ENCODE data around the gene TNS4.
"Not testable (repeated sequence)": the region's sequence is repeated elsewhere in the genome, so short reads cannot be mapped to it uniquely, and the experiment has no call there.

Gene TNS4

GRCh38 chr17:40501499-40501911 is at the start of gene TNS4:
Gene TNS4 (minus strand): TSS chr17:40501623. CDS start chr17:40496425, 5,198 bp downstream.
- no peak within 1 kb of the TSS for H3K4me3 ChIP-seq (replicated peaks in 1 of 2; ENCODE audit: low read depth in 2 of 2, low read length in 2 of 2)
- DNase-seq (ENCODE audit: low read depth in 2 of 2), result no peak
- no peak for TF ChIP-seq CTCF (IDR thresholded peaks at IDR 0.05; ENCODE audit: low read depth, low read length)

GRCh38 chr17:40550608-40551007 is 49.2 kb upstream of the TNS4 start:
- no peak overlapping the region for H3K4me3 ChIP-seq (replicated peaks in 1 of 2; ENCODE audit: low read depth in 2 of 2, low read length in 2 of 2)
- peak; percentile 97 to 98 for DNase-seq (ENCODE audit: low read depth in 2 of 2)
- no peak for TF ChIP-seq CTCF (IDR thresholded peaks at IDR 0.05; ENCODE audit: low read depth, low read length)

GRCh38 chr17:40548982-40549685 is 47.7 kb upstream of the TNS4 start:
- TF ChIP-seq CTCF (IDR thresholded peaks at IDR 0.05; ENCODE audit: low read depth, low read length), result no peak
- H3K4me3 ChIP-seq (replicated peaks in 1 of 2; ENCODE audit: low read depth in 2 of 2, low read length in 2 of 2), result no peak overlapping the region
- peak; percentile 94 to 97 for DNase-seq (ENCODE audit: low read depth in 2 of 2)

GRCh38 chr17:40548491-40548981 is 47.1 kb upstream of the TNS4 start:
- no peak for TF ChIP-seq CTCF (IDR thresholded peaks at IDR 0.05; ENCODE audit: low read depth, low read length)
- no peak for DNase-seq (ENCODE audit: low read depth in 2 of 2)
- no peak overlapping the region for H3K4me3 ChIP-seq (replicated peaks in 1 of 2; ENCODE audit: low read depth in 2 of 2, low read length in 2 of 2)

- TF ChIP-seq CTCF (IDR thresholded peaks at IDR 0.05; ENCODE audit: low read depth, low read length), result no peak
- H3K4me3 ChIP-seq (replicated peaks in 1 of 2; ENCODE audit: low read depth in 2 of 2, low read length in 2 of 2), result no peak overlapping the region
- no peak for DNase-seq (ENCODE audit: low read depth in 2 of 2)
Measured at GRCh38 chr17:40547785-40548478, 46.5 kb upstream of the TNS4 start.

- no peak for DNase-seq (ENCODE audit: low read depth in 2 of 2)
- no peak for TF ChIP-seq CTCF (IDR thresholded peaks at IDR 0.05; ENCODE audit: low read depth, low read length)
- no peak overlapping the region for H3K4me3 ChIP-seq (replicated peaks in 1 of 2; ENCODE audit: low read depth in 2 of 2, low read length in 2 of 2)
Measured at GRCh38 chr17:40547079-40547784, 45.8 kb upstream of the TNS4 start.

- not testable (repeated sequence) for H3K4me3 ChIP-seq (replicated peaks in 1 of 2; ENCODE audit: low read depth in 2 of 2, low read length in 2 of 2)
Measured at GRCh38 chr17:40546497-40546896, 45.1 kb upstream of the TNS4 start.

More at GRCh38 chr17:40546497-40546896, 45.1 kb upstream of the TNS4 start:
- DNase-seq (ENCODE audit: low read depth in 2 of 2), result not testable (repeated sequence)

Measured in cardiac fibroblast (primary cell).